Measurements from ENCODE around the gene EFEMP2.

EFEMP2 gene

GRCh38 chr11:65864706-65865471 is 7.7 kb downstream of the EFEMP2 start:
- DNase-seq: no peak

- no peak for DNase-seq
These were observed 8.5 kb downstream of the EFEMP2 start for GRCh38 chr11:65863889-65864705.

- no peak for DNase-seq
These were observed 9.4 kb downstream of the EFEMP2 start for GRCh38 chr11:65862941-65863888.

- DNase-seq: no peak
These were observed 10.3 kb downstream of the EFEMP2 start for GRCh38 chr11:65862191-65862735.

GRCh38 chr11:65861533-65862183 is 10.9 kb downstream of the EFEMP2 start:
- no peak for DNase-seq

GRCh38 chr11:65861165-65861505 is 11.5 kb downstream of the EFEMP2 start:
- no peak for DNase-seq

- DNase-seq: peak; percentile 97
These were observed 12.1 kb downstream of the EFEMP2 start, which contains the start of gene MUS81 for GRCh38 chr11:65860278-65861164. Gene MUS81 (plus strand): TSS chr11:65860433. CDS start chr11:65860754, 321 bp downstream.

- DNase-seq: no peak
These were observed 12.8 kb downstream of the EFEMP2 start for GRCh38 chr11:65859812-65860277.

GRCh38 chr11:65859095-65859811 is 13.3 kb downstream of the EFEMP2 start:
- peak; percentile 97 for DNase-seq

- DNase-seq: no peak
These were observed 13.9 kb downstream of the EFEMP2 start for GRCh38 chr11:65858681-65859087.

GRCh38 chr11:65857853-65858680 is 14.5 kb downstream of the EFEMP2 start, which contains the start of gene CFL1:
Gene CFL1 (minus strand): TSS chr11:65858180. CDS start chr11:65858099, 81 bp downstream.
- DNase-seq: peak; percentile 96

- DNase-seq: peak; percentile 74
These were observed 15.1 kb downstream of the EFEMP2 start for GRCh38 chr11:65857500-65857852.

- peak; percentile 84 for DNase-seq
These were observed 15.7 kb downstream of the EFEMP2 start for GRCh38 chr11:65856689-65857499.

- DNase-seq: no peak
These were observed 16.7 kb downstream of the EFEMP2 start for GRCh38 chr11:65855927-65856363.

- DNase-seq: no peak
These were observed 17.5 kb downstream of the EFEMP2 start for GRCh38 chr11:65854852-65855837.

- DNase-seq: no peak
These were observed 18.4 kb downstream of the EFEMP2 start for GRCh38 chr11:65854161-65854592.

Data from activated CD8-positive, alpha-beta memory T cell treated with anti-CD3 and anti-CD28 coated beads, Interleukin-2, amount 50 U/mL, for 4 hours (primary cell).